Measurements from ENCODE around the gene CAMK1D.
"Not testable (repeated sequence)": the region's sequence is repeated elsewhere in the genome, so short reads cannot be mapped to it uniquely, and the experiment has no call there.

CAMK1D gene

GRCh38 chr10:12529976-12530375 is 180.6 kb downstream of the CAMK1D start:
- DNase-seq: no peak

GRCh38 chr10:12531305-12532220 is 182.2 kb downstream of the CAMK1D start:
- DNase-seq: no peak

GRCh38 chr10:12533151-12533550 is 183.8 kb downstream of the CAMK1D start:
- no peak for DNase-seq

- no peak for DNase-seq
These were observed 184.4 kb downstream of the CAMK1D start for GRCh38 chr10:12533723-12534122.

GRCh38 chr10:12534824-12535223 is 185.5 kb downstream of the CAMK1D start:
- no peak for DNase-seq

- DNase-seq: no peak
These were observed 186.3 kb downstream of the CAMK1D start for GRCh38 chr10:12535656-12536055.

GRCh38 chr10:12538491-12538995 is 189.2 kb downstream of the CAMK1D start:
- DNase-seq: no peak

GRCh38 chr10:12539350-12540164 is 190.2 kb downstream of the CAMK1D start:
- no peak for DNase-seq

GRCh38 chr10:12540341-12540781 is 191.0 kb downstream of the CAMK1D start:
- DNase-seq: no peak

GRCh38 chr10:12541446-12542067 is 192.2 kb downstream of the CAMK1D start:
- DNase-seq: no peak

- DNase-seq: no peak
These were observed 192.9 kb downstream of the CAMK1D start for GRCh38 chr10:12542133-12542670.

GRCh38 chr10:12543589-12543988 is 194.2 kb downstream of the CAMK1D start:
- no peak for DNase-seq

GRCh38 chr10:12546160-12546802 is 196.9 kb downstream of the CAMK1D start:
- DNase-seq: not testable (repeated sequence)

- DNase-seq: peak; percentile 24
These were observed 198.0 kb downstream of the CAMK1D start for GRCh38 chr10:12547301-12547771.

GRCh38 chr10:12549297-12549696 is 199.9 kb downstream of the CAMK1D start:
- DNase-seq: no peak

GRCh38 chr10:12550994-12551393 is 201.6 kb downstream of the CAMK1D start:
- DNase-seq: no peak

- DNase-seq: no peak
These were observed 206.7 kb downstream of the CAMK1D start for GRCh38 chr10:12556039-12556438.

- no peak for DNase-seq
These were observed 210.3 kb downstream of the CAMK1D start for GRCh38 chr10:12559578-12560178.

- DNase-seq: no peak
These were observed 212.0 kb downstream of the CAMK1D start for GRCh38 chr10:12561307-12561706.

- no peak for DNase-seq
These were observed 212.4 kb downstream of the CAMK1D start for GRCh38 chr10:12561720-12562119.

- no peak for DNase-seq
These were observed 214.1 kb downstream of the CAMK1D start for GRCh38 chr10:12563489-12563888.

GRCh38 chr10:12564173-12564572 is 214.8 kb downstream of the CAMK1D start:
- no peak for DNase-seq

Measured in CD4-positive, alpha-beta T cell treated with Interleukin-17A for 1 hour (primary cell).